ENCODE data around the gene LRSAM1.

Gene LRSAM1

DNA sequence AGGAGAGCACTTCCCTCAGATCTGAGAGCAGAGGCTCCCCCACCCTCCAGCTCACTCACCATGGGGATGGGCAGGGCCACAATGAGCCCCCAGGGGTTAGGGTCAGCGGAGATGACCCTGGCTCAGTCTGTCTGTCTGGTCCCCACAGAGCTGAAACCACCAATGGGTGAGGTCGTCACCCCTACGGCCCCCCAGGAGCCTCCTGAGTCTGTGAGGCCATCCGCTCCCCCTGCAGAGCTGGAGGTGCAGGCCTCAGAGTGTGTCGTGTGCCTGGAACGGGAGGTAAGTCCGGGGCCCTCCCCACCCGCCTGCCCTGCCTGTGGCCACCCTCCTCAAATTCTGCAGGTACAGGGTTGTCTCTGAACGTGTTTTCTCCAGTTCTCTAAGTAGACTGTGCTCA is 49.6 kb downstream of the LRSAM1 start:
- DNase-seq = no peak

DNA sequence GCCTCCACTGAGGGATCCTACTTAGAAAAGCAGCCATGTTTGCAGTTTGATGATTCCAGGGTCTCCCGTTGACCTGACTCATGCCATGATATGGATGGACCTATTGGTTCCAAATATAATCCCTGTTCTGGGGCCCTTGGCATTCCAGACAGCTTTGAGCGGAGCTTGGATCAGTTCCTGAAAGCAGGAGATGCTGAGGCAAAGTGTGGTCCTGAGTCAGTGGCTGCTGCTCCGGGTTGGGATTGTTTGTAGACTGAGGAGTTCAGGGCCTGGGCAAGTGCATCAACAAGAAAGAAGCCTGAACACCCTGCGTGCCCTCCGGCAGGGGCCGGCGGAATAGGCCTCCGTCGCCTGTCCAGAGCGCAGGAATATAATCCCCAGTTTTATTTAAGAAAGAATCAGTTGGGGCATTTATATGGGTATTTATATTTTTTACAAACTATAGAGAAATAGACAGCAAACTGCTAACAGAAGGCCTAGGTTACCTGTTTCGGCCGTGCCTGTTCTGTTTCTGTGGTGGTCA is 50.6 kb downstream of the LRSAM1 start:
- no peak for DNase-seq

DNA sequence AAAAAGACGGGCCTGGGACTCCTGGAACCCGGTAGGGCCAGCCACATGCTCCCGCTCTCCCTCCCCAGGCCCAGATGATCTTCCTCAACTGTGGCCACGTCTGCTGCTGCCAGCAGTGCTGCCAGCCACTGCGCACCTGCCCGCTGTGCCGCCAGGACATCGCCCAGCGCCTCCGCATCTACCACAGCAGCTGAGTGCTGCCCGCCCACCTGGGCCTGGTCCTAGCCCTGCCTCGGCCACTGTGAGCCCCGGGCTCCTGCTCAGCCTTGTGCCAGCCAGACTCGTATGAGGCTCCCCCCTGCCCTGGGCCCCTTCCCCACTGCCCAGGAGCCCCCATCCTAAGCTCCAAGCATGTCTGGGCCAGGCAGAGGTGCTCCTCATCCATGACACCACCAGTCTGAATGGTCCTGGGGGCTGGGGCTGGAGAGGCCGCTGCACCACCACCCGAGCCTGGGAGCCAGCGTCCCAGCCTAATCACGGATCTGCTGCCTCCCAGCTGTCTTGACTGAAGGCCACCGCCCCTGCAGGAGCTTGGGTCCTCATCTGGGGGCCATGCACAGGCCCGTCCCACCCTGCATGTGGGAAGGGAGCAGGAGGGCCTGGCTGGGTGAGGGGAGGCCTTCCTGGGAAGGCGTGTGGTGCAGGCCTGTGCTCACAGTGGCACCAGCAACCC is 51.5 kb downstream of the LRSAM1 start:
- no peak for DNase-seq

DNA sequence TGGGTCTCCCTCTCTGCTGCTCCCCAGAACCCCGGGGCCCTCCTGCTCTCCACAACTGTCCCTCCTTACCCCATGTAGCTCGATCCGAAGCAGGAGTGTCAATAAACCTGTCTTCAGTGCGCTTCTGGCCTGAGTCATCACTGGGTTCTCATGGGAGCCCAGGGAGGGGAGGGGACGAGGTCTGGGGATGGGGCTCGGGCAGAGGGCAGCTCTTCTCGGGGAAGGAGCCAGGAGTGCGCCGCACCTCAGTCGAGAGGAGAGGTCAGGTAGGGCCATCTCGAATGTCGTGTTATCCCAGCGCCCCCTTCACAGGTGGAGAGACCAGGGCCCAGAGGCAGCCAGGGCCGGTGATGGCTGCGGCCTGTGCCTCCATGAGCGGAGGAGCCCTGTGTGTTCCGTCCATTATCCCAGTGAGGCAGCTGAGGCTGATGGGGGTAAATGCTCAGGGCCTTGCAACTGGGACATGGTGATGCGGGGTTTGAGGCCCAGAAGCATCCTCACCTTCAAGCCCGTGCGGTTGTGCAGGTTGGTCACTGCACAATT is 52.1 kb downstream of the LRSAM1 start:
- DNase-seq = no peak

DNA sequence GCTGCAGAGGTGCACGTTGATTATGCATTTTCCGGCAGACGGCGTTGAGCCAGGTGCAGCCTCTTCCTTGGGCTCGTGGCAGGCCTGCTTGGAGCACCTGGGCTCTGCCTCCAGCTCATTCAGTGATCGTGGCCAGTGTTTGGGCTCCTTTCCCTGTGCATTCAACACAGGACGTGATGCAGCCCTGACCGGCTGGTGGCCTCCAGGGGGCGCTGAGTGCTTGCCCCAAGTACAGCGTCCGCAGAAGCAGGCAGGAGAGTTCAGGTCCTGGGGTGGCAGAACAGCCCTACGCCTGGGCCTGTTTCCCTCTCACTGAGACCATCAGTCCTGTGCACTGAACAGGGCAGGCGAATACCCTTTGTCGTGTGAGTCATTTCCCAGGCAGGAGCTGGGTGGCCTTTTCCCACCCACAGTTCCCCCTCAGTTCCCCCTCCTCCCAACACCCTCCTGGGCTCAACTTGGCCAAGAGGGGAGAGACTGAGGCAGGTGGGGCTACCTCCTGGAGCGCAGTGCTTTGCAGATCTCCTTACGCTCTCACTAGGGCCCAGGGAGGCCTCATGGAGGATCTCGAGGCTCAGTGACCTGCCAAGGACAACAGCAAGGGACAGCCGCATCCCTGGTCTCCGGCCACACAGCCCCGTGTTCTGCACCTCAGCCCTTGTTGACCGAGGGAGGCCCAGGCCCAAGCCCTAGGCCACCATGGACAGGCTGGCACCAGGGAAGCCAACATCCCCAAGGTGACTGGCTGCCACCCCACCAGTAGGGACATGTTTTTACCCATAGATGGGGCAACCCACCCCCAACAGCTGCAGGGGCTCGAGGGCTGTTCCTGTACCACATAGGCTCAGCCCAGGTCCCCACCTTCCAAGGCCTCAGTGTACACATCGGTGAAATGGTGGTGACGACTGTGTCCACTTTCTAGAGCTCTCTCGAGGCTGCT is 52.9 kb downstream of the LRSAM1 start:
- DNase-seq = peak; percentile 44 to 80 (median 68)

DNA sequence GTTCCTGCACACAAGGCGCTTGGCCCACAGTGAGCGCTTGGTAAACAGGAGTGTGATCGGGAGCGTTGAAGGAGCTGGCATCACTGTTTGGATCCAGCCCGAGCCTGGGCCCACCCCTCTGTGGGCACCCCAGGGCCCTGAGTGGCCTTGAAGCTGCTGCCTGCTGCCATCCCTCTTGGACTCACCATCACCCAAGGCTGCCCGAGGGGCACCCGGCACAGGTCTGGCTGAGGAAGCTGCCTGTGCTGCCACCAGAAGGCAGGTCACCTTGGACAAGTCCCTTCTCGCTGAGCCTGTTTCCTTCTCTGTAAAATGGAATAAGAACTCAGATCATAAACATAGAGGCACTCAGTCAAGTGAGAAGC is 53.6 kb downstream of the LRSAM1 start:
- no peak for DNase-seq

DNA sequence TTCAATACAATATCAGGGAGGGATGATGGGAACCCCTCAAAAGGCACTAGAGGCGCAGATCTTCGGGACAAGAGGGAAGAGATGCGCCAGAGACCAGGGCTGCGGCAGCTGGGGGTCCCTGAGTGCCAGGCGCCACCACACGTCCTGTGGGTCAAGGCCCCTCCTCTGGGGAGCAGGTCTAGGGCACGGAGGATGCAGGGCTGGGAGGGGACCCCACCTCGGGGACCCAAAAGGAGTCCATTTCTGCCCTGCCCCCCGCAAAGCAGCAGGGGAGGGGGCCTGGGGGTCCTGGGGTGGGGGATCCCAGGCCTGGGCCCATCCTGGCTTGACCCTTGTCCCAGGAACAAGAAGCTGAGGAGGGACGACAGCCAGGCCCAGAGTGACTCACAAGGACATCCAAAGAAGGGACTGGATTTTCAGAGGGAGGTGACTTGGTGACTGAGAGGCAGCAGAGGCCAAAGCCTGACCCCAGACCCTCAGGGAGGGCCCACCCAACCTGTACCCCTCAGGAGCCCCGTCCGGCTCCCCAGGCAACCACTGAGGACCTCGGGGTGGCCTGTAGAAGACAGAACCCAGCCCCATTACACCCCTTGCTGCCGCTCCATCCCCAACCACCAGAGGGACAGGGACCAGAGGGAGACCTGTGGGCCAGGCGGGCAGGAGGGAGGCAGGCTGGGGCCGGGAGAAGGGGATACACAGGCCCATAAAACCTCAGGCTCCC is 54.2 kb downstream of the LRSAM1 start:
- DNase-seq = peak in 2 of 6 experiments; percentile 7 to 9

DNA sequence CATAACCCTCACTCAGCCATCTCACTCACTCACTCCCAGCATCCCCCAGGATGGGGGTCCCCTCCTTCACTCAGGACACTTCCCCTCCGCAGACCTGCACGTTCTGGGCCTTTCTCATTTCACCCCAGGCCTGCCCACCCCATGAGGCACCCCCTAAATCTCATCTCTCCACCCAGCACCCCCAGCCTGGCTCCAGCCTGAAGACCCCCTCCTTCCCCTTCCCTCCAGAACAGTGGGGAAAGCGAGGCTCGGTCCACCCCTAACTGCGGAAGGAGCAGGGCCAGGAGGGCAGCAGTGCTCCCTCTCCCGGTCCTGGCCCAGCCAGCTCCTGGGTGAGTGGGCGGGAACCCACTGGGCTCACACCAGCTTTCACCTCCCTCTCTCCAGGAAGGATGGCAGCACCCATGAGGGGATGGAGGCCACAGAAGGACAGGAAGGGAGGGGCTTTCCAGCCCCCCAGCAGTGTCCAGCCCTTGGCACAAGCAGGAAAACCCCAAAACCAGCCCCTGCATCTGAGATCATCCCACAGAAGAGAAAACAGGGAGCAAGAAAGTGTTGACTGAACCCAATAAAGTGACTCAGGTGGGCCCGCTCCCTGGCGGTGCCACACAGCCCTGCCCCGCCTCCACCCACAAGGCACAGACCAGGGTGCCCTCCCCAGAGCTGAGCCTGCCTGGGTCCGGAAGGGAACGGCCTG is 55.0 kb downstream of the LRSAM1 start:
- DNase-seq = no peak

DNA sequence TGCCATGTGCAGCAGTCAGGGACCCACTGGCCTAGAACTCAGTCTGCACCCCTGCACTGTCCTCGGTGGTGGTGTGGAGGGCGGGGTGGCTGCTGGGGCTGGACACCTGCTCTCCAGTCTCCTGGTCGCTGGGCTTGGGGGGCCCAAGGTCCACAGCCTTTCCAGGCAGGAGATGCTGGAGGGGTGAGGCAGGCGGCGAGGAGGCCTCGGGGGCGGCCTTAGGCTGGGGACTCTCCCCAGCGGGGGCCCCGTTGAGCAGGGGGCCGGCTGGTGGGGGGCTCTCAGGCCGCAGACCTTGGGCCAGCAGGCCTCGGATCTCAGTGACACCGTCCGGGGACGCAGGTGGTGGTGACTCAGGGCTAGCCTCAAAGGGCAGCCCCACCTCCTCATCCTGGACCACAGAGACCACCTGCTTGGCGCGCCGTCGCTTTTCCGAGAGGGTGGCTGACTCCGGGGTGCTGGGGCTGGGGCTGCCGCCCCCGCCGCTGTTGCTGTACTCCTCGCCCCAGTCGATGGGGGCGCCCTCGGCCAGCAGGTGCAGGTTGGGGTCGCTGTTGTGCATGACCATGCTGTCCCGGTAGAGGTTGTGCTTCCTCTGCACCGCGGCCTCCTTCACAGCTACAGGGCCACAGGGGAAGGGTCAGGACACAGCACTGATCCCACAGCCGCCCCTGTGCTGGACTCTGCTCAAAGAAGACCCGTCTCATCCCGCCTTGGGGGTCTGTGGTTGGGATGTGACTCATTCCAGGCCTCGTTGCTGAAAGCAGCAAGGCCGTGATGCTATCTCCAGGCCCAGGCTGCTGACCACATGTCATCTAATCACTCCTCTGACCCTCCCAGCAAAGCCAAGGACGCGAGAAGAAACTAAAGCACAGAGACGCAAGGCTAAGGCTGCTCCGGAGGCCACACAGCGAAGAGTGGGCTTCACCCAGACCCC is 55.8 kb downstream of the LRSAM1 start:
- DNase-seq = no peak

DNA sequence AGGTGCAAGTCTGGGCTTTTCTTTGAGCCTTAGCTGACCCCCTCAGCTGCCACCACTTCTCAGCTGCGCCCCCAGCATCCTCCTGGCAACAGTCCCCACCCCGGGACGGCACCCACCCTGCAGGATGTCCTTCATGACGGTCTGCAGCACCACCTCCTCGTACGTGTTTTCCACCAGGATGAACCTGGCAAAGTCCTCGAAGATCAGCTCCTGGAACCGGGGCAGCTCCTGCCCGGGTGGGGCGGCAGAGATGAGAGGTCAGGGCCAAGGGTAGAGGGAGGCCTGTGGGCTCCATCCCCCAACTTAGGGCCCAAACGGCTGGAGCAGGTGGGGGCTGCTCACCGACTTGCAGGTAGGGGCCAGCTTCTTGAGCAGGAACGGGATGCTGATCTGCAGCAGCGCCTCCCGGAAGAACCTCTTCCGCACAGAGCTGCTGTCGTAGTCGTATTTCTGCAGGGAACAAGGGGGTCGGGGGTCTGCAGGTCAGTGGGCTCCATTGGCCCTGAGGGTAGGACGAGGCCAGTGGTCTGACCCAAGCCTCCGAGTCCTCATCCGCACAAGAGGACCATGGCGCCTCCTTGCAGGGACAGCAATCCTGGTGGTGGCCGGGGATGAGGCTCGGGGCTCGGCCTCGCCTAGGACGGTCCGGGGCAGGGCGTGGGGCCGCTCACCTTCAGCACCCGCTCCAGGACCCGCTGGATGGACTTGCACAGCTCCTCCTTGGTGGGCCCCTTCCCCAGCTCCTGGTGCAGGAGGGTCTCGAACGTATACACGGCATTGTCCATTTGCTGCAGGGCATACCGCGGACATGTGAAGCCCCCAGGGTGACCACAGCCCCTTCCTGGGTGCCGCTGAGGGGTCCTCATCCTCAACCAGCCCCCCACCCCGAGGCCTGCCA is 56.7 kb downstream of the LRSAM1 start:
- DNase-seq = no peak

DNA sequence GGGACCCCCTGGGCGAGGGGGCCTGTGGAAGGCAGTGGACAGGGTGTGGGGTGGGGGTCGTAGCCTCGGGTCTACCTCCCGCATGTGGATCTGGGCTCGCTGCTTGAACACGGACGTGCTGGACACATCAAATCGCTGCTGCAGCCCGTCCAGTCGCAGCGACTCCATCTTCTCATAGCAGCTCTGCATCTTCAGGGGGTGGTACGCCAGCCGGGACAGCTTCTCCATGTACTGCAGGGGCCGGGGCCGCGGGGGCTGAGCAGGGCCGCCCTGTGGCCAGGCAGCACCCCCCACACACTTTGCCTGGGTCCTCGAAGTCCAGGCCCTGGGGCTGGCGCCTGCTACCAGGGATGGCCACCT is 57.6 kb downstream of the LRSAM1 start:
- no peak for DNase-seq

DNA sequence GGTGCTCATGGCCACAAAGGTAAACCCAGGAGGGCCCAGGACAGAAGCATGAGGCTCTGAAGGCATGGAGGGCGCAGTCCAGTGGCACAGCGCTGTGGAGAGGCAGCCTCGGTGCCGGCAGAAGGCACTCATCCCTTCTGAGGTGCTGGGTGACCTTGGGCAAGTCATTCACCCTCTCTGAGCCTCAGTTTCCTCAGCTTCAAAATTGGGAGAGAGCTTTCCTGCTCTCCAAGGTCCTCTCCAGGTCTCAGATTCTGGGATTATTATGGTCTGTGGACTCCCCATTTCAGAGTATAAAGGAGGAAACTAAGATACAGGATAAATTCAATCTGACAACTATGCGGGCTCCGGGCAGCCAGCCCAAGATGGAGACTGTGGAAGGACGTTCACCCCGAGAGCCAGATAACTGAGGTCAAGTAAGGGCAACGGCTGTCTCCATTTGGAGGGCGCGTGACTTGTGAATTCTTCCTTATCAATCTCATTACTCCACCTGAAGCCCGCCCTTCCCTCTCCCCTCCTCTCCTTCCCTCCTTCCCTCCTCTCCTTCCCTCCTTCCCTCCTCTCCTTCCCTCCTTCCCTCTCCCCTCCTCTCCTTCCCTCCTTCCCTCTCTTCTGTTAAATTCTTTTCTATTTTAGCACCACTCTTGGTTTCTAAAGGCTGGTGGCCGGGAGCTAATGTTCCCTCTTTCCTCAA is 58.1 kb downstream of the LRSAM1 start:
- DNase-seq = no peak

DNA sequence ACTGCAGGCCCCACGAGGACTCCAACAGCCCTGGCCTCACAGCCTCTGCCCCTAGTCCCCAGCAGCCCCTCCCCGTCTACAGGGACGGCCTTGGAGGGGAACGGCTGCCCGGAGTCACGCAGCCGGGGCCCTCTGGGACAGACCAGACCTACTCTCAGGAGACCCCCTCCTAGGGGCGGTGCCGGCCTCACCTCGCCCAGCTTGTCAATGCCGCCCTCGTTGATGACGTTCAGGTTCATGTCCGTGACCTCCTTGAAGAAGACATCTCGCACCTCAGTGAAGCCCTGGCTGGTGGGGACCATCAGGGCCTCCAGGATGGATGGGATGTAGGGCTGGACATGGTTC is 58.6 kb downstream of the LRSAM1 start:
- no peak for DNase-seq

DNA sequence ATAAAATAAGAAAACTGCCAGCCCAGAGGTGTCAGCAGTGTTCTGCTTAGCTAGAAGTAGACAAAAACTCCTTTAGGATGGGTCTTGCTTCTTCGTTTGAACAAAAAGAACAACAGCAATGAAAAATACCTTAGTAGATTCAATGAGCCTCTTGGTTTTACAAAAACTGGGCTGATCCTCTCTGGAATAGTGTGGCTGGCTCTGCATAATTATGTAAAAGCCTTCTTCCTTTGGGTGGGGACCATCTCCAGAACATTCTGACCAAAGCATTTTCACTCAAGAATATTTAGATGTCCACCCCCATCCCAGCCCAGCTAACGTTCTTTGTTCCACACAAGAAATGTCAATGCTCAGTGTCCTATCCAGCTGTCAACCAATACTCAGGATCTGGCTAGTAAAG is 63.2 kb downstream of the LRSAM1 start:
- no peak for DNase-seq

DNA sequence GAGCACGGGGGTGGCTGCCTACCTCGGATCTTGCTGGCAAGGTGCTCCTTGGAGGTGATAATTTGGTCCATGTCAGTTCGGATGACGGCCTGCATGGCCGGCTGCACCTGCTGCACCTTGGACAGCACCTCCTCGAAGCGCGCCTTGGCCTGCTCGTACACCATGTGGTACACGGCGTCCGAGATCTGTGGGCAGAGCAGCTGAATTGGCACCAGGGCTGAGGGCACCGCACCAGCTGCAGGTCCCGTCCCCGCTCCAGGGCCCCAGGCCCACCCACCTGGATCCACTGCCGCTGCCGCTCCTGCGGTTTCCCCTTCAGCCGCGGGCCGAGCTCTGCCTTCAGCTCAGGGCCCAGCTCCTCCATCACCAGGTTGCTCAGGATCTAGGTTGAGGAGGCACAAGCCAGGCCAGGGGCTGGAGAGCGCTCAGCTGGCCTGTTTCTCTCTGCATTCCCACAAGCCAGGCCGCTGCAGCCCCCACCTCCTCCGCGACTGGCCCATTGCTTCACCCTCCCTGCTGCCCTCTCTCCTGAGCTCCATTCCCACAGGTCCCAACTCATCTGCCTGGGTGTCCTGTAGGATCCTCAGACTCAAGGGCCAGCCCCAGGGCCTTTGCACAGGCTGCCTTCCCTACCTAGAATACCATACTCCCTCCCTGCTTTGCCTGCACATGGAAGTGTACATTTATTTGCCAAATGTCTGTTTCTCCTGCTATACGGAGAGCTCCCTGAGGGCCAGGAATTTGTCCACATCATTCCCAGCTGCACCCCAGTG is 65.7 kb downstream of the LRSAM1 start:
- no peak for DNase-seq

DNA sequence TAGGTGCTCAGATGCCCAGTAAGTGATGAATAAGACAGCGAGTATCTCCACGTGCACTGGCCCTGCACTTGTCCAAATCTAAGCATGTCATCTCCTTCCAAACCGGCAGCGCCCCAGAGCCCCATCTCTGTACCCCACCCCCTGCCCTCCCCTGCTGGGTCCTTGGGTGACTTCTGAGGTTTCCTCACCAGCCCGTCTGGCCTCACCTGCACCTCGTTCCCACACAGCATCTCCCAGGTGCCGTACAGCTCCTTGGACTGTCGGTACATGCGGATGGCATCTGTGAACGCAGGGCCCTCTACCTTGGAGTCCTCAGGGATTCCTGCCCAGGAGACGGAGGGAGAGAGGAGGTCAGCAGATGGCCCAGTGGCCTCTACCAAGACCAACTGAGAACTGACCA is 66.3 kb downstream of the LRSAM1 start:
- DNase-seq = no peak

DNA sequence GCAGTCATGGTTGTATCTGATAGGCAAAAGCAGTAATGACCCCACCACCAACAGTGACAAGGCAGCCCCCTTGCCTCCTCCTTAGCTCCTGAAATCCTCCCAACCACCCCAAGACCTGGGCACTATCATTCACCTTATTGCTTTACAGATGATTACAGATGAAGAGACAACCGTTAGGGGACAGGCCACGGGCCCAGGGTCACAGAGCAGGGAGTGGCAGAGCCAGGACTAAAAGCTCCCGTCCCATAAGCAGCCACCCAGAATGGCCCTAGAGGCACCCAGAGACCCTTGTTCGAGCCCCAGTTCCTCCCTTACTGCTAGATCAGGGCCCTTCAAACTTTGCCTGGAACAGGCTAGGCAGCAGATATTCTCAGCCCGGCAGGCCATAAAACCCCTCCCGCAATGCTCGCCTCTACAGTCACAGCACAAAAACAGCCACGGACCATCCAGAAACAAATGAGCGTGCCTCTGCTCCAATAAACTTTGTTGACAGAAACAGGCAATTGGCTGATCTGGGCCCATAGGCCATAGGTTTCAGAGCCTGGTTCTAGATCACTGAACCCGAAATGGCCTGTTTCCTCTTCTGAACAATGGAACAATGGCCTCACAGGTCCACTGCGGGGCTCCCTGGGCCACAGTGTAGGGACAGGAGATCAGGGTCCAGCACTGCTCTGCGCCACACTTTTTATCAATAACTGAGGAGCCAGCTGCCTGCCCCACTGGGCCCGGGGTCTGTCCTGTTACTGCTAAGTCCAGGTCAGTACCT is 67.0 kb downstream of the LRSAM1 start:
- no peak for DNase-seq
